Liver (tissue), 3 donors: ENCODE measurements around the gene GLRX5.

Experiments
- RAD21 ChIP-seq, 2 donors: IDR thresholded peaks; 2 replicates each; pipeline ENCODE4 v1.6.1; 2016; ENCODE audit warnings: antibody characterized with exemption in 2 of 2, mild to moderate bottlenecking in 2 of 2
- YY1 ChIP-seq: IDR thresholded peaks from 2 replicates; pipeline ENCODE4 v1.6.1; 2016; ENCODE audit warnings: antibody characterized with exemption, mild to moderate bottlenecking
- TF ChIP-seq, protein P1 (sequence below): fragments of 150-350 bp; IDR thresholded peaks from 2 replicates; pipeline ENCODE4 v1.5.1; 2017; ENCODE audit warnings: improper control_type of control experiment, low read depth, low read length; ENCODE audit not compliant: missing input control
- TF ChIP-seq, protein P2 (sequence below): IDR thresholded peaks from 2 replicates; pipeline ENCODE4 v1.6.1; 2016; ENCODE audit warnings: antibody characterized with exemption
- TF ChIP-seq, protein P3 (sequence below): IDR thresholded peaks from 2 replicates; pipeline ENCODE4 v1.6.1; 2016; ENCODE audit warnings: antibody characterized with exemption
- donor health status: healthy.
- donor health status: healthy.

DNA sequence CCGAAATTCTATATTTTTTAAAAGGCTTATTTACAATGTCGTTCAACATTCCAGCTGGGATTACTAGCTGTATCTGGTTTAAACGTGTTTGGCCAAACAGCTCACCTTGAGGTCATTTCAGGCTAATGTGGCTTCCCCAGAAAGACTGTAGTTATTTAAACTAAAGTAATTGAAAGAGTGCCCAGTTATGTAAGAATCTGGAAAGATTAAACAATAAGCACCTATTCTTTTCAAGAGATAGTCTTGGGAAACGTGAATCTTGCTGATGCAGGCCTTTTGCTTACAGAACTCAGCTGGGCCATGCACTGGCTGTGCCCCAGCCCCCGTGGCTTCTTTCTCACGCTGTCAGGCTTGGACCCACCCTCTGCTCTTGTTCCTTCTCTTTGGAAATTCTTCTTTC lies 24.4 kb downstream of the GLRX5 start:
- TF ChIP-seq, protein P1, sequence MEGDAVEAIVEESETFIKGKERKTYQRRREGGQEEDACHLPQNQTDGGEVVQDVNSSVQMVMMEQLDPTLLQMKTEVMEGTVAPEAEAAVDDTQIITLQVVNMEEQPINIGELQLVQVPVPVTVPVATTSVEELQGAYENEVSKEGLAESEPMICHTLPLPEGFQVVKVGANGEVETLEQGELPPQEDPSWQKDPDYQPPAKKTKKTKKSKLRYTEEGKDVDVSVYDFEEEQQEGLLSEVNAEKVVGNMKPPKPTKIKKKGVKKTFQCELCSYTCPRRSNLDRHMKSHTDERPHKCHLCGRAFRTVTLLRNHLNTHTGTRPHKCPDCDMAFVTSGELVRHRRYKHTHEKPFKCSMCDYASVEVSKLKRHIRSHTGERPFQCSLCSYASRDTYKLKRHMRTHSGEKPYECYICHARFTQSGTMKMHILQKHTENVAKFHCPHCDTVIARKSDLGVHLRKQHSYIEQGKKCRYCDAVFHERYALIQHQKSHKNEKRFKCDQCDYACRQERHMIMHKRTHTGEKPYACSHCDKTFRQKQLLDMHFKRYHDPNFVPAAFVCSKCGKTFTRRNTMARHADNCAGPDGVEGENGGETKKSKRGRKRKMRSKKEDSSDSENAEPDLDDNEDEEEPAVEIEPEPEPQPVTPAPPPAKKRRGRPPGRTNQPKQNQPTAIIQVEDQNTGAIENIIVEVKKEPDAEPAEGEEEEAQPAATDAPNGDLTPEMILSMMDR: no peak
- TF ChIP-seq YY1 (no peak), RAD21 (IDR thresholded peaks at IDR 0.05) (no peak)
- TF ChIP-seq, protein P2, sequence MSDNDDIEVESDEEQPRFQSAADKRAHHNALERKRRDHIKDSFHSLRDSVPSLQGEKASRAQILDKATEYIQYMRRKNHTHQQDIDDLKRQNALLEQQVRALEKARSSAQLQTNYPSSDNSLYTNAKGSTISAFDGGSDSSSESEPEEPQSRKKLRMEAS: no peak
- TF ChIP-seq, protein P3, sequence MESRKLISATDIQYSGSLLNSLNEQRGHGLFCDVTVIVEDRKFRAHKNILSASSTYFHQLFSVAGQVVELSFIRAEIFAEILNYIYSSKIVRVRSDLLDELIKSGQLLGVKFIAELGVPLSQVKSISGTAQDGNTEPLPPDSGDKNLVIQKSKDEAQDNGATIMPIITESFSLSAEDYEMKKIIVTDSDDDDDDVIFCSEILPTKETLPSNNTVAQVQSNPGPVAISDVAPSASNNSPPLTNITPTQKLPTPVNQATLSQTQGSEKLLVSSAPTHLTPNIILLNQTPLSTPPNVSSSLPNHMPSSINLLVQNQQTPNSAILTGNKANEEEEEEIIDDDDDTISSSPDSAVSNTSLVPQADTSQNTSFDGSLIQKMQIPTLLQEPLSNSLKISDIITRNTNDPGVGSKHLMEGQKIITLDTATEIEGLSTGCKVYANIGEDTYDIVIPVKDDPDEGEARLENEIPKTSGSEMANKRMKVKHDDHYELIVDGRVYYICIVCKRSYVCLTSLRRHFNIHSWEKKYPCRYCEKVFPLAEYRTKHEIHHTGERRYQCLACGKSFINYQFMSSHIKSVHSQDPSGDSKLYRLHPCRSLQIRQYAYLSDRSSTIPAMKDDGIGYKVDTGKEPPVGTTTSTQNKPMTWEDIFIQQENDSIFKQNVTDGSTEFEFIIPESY: no peak
